Common myeloid progenitor, CD34-positive (primary cell): ENCODE data around the gene GCLM.

ENCODE experiments used
- CTCF ChIA-PET: fragments of 350-600 bp; sonication (Branson Sonifier 250); formaldehyde crosslinking; loops from one replicate; lab custom pipeline; 2021; ENCODE audit warnings: antibody characterized with exemption; lab: Charles Lee
- POLR2A ChIA-PET: fragments of 350-600 bp; sonication (Branson Sonifier 250); formaldehyde crosslinking; loops from one replicate; lab custom pipeline; 2021; ENCODE audit warnings: antibody characterized with exemption; lab: Charles Lee
- DNase-seq, 3 donors: peaks; one replicate each; pipeline versions ENCODE4 v3.0.0 to v3.0.0-alpha.2; 2013
- H3K27ac ChIP-seq, 2 experiments: 1 replicate in 1 of 2; 2 replicates in 1 of 2; pipeline ENCODE4 v1.7.0; 2013; ENCODE audit warnings: inconsistent platforms in 2 of 2, low read length in 2 of 2, mild to moderate bottlenecking in 2 of 2, low read depth in 1 of 2, moderate library complexity in 1 of 2; ENCODE audit not compliant: severe bottlenecking in 2 of 2, insufficient read depth in 1 of 2, poor library complexity in 1 of 2
- H3K27me3 ChIP-seq, 5 experiments: replicated peaks in 2 of 5; 1 replicate in 3 of 5; 2 replicates in 2 of 5; pipeline versions ENCODE4 v1.6.1 to v1.7.0; 2013; ENCODE audit warnings: low read length in 4 of 5, mild to moderate bottlenecking in 2 of 5, moderate library complexity in 2 of 5, inconsistent platforms in 1 of 5; ENCODE audit not compliant: insufficient read depth in 5 of 5, control insufficient read depth in 4 of 5
- H3K36me3 ChIP-seq, 4 experiments: 1 replicate in 2 of 4; 2 replicates in 2 of 4; pipeline versions ENCODE4 v1.6.1 to v1.7.0; 2013; ENCODE audit warnings: low read length in 3 of 4, control low read depth in 1 of 4, mild to moderate bottlenecking in 1 of 4; ENCODE audit not compliant: control insufficient read depth in 4 of 4, insufficient read depth in 4 of 4
- H3K4me1 ChIP-seq, 4 experiments: 1 replicate in 3 of 4; 2 replicates in 1 of 4; pipeline versions ENCODE4 v1.6.1 to v1.7.1; 2013; ENCODE audit warnings: low read length in 3 of 4, mild to moderate bottlenecking in 3 of 4, control low read depth in 1 of 4, inconsistent platforms in 1 of 4, moderate library complexity in 1 of 4; ENCODE audit not compliant: control insufficient read depth in 4 of 4, insufficient read depth in 4 of 4; ENCODE audit errors: control extremely low read depth in 1 of 4
- H3K4me3 ChIP-seq, 7 experiments: 1 replicate in 4 of 7; 2 replicates in 3 of 7; pipeline versions ENCODE4 v1.5.1 to v1.7.0; 2013; ENCODE audit warnings: mild to moderate bottlenecking in 7 of 7, low read length in 6 of 7, moderate library complexity in 6 of 7, inconsistent platforms in 2 of 7, low read depth in 2 of 7, control low read depth in 1 of 7; ENCODE audit not compliant: insufficient read depth in 4 of 7, control insufficient read depth in 1 of 7; ENCODE audit errors: extremely low read depth in 1 of 7
- H3K9me3 ChIP-seq, 5 experiments: 1 replicate in 4 of 5; 2 replicates in 1 of 5; pipeline versions ENCODE4 v1.6.1 to v1.7.1; 2013; ENCODE audit warnings: low read length in 4 of 5, mild to moderate bottlenecking in 2 of 5, inconsistent platforms in 1 of 5, low read depth in 1 of 5, moderate library complexity in 1 of 5; ENCODE audit not compliant: control insufficient read depth in 4 of 5, insufficient read depth in 2 of 5; ENCODE audit errors: control extremely low read depth in 1 of 5
- WGBS: methylation state at CpG from one replicate; pipeline ENCODE4 v1.1.5; 2013; ENCODE audit not compliant: insufficient coverage; 5-methylcytosine and 5-hydroxymethylcytosine counted together

GCLM gene

GRCh38 chr1:93842750-93843500, 66.3 kb downstream of the GCLM start:
- no peaks in the 10 kb centered on the region for H3K27me3 ChIP-seq
- H3K4me1 ChIP-seq, result peaks cover 6 to 28% (median 21%) of the 10 kb centered on the region in 4 experiments
- 96% methylated on average over 3 of the region's 5 CpGs for WGBS
- no peak for DNase-seq
- H3K4me3 ChIP-seq, result no peak overlapping the region
- CTCF ChIA-PET, result interaction anchor here (0.8 to 8.5 kb wide), 11 partner anchors 11 to 539 kb away, joined by 3 to 197 read pairs (median 7); partner anchors contain the start of gene DNTTIP2
- H3K9me3 ChIP-seq, result no peaks in the 10 kb centered on the region
- H3K36me3 ChIP-seq, result peaks cover 0 to 4% (median 0%) of the 10 kb centered on the region in 4 experiments
- POLR2A ChIA-PET, result no interaction called here
- H3K27ac ChIP-seq, result no peak overlapping the region

DNA sequence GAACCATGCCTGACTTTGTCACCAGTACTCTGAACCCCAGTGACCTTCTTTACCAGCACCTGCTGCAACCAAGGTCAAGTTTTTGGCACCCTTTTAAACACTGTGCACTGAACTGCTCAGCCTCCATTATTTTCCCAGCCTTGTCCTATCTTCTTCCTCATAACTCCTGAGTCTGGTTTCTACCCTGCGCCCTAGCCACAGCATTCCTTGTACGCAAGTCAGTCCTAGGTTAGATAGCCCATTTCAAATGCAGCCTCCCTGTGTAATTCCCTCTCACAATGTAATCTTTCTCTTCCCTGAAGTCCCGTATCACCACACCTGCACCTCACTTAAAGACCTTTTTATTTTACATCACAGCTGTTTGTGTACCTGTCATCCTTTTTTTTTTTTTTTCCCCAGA, 67.5 kb downstream of the GCLM start:
- CTCF ChIA-PET, result interaction anchor here (0.6 to 8.5 kb wide), 5 partner anchors 16 to 222 kb away, joined by 3 to 197 read pairs (median 3); no protein-coding TSS in a partner anchor
- peaks cover 6 to 26% (median 21%) of the 10 kb centered on the region in 4 experiments for H3K4me1 ChIP-seq
- H3K4me3 ChIP-seq, result no peak overlapping the region
- DNase-seq, result no peak
- H3K27ac ChIP-seq, result no peak overlapping the region
- POLR2A ChIA-PET, result no interaction called here
- peaks cover 0 to 6% (median 0%) of the 10 kb centered on the region in 4 experiments for H3K36me3 ChIP-seq
- no peaks in the 10 kb centered on the region for H3K27me3 ChIP-seq
- no peaks in the 10 kb centered on the region for H3K9me3 ChIP-seq
- 100% methylated on average over 3 of the region's 3 CpGs for WGBS

GRCh38 chr1:93840956-93841482, 68.2 kb downstream of the GCLM start:
- ChIA-PET CTCF (interaction anchor here (0.6 to 8.5 kb wide), 6 partner anchors 14 to 221 kb away, joined by 3 to 197 read pairs (median 4); no protein-coding TSS in a partner anchor), POLR2A (no interaction called here)
- peaks cover 6 to 25% (median 17%) of the 10 kb centered on the region in 4 experiments for H3K4me1 ChIP-seq
- no peaks in the 10 kb centered on the region for H3K9me3 ChIP-seq
- no peak for DNase-seq
- peaks cover 0 to 6% (median 0%) of the 10 kb centered on the region in 4 experiments for H3K36me3 ChIP-seq
- no peaks in the 10 kb centered on the region for H3K27me3 ChIP-seq
- H3K4me3 ChIP-seq, result no peak overlapping the region
- H3K27ac ChIP-seq, result no peak overlapping the region
- WGBS, result 100% methylated on average over 3 of the region's 4 CpGs

DNA sequence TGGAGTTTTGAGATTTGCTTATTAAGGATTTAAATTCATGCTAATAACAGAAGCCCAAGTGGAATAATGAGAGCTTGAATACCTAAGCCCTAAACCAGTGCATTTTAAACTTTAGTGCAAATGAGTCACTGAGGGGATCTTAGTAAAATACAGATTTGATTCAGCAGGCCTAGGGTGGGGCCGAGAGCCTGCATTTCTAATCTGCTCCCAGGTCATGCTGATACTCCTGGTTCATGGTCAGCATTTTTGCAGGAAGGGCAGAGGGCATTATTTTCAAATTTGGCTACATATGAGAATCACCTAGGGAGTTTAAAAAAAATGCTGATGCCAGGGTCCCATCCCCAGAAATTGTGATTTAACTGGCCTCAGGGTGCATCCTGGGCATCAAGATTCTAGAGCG, 69.5 kb downstream of the GCLM start:
- H3K9me3 ChIP-seq, result peaks cover 0 to 2% (median 0%) of the 10 kb centered on the region in 5 experiments
- DNase-seq, result no peak
- H3K36me3 ChIP-seq, result peaks cover 0 to 6% (median 0%) of the 10 kb centered on the region in 4 experiments
- no peak overlapping the region for H3K27ac ChIP-seq
- peaks cover 0 to 13% (median 8%) of the 10 kb centered on the region in 4 experiments for H3K4me1 ChIP-seq
- H3K27me3 ChIP-seq, result no peaks in the 10 kb centered on the region
- POLR2A ChIA-PET, result no interaction called here
- CTCF ChIA-PET, result interaction anchor here (1.0 to 8.5 kb wide), 5 partner anchors 12 to 220 kb away, joined by 3 to 197 read pairs (median 4); no protein-coding TSS in a partner anchor
- WGBS, result 94% methylated on average over 2 of the region's 2 CpGs
- no peak overlapping the region for H3K4me3 ChIP-seq

DNA sequence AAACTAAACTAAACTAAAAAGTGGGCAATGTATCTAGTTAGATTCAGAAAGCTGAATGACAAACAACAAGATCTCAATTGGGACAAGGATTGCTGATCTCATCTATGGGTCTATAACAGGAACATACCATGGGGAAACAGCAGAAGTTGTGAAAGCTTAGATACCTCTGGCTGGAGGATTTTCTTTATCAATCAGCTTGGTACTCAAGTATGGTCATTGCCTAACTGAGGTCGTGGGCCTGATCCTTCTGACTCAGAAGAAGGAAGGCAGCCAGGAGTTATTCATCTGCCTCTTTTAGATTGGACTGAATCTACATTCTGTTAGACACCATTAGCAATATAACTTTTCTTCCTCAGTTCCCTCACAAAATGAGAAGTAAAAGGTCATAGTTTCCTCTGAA, 69.9 kb downstream of the GCLM start:
- ChIA-PET POLR2A (no interaction called here), CTCF (interaction anchor here (1.0 to 8.5 kb wide), 4 partner anchors 23 to 220 kb away, joined by 3 to 197 read pairs (median 78); no protein-coding TSS in a partner anchor)
- H3K9me3 ChIP-seq, result peaks cover 0 to 2% (median 0%) of the 10 kb centered on the region in 5 experiments
- H3K27ac ChIP-seq, result no peak overlapping the region
- 75% methylated on average over 1 of the region's 1 CpG for WGBS
- peaks cover 0 to 6% (median 0%) of the 10 kb centered on the region in 4 experiments for H3K36me3 ChIP-seq
- no peak overlapping the region for H3K4me3 ChIP-seq
- DNase-seq, result peak in 1 of 3 donors; percentile 15
- H3K27me3 ChIP-seq, result no peaks in the 10 kb centered on the region
- peaks cover 0 to 9% (median 3%) of the 10 kb centered on the region in 4 experiments for H3K4me1 ChIP-seq

GRCh38 chr1:93837961-93838360, 71.3 kb downstream of the GCLM start:
- no peaks in the 10 kb centered on the region for H3K27me3 ChIP-seq
- CTCF ChIA-PET, result interaction anchor here (0.7 to 1.4 kb wide), 2 partner anchors 72 to 209 kb away, joined by 3 read pairs; partner anchors contain the start of gene GCLM
- no peak for DNase-seq
- H3K4me3 ChIP-seq, result no peak overlapping the region
- WGBS, result 100% methylated on average over 2 of the region's 3 CpGs
- POLR2A ChIA-PET, result no interaction called here
- H3K27ac ChIP-seq, result no peak overlapping the region
- peaks cover 0 to 11% (median 2%) of the 10 kb centered on the region in 5 experiments for H3K9me3 ChIP-seq
- H3K36me3 ChIP-seq, result peaks cover 0 to 6% (median 0%) of the 10 kb centered on the region in 4 experiments
- H3K4me1 ChIP-seq, result no peaks in the 10 kb centered on the region
